Left hindlimb (tissue), 1 donor: ENCODE measurements around the gene VPREB3.

ENCODE experiments used
- DNase-seq: peaks from one replicate; pipeline ENCODE4 v3.0.0-alpha.2; 2018

VPREB3 gene

GRCh38 chr22:23782252-23782651, 28.0 kb upstream of the VPREB3 start:
- DNase-seq = no peak

DNA sequence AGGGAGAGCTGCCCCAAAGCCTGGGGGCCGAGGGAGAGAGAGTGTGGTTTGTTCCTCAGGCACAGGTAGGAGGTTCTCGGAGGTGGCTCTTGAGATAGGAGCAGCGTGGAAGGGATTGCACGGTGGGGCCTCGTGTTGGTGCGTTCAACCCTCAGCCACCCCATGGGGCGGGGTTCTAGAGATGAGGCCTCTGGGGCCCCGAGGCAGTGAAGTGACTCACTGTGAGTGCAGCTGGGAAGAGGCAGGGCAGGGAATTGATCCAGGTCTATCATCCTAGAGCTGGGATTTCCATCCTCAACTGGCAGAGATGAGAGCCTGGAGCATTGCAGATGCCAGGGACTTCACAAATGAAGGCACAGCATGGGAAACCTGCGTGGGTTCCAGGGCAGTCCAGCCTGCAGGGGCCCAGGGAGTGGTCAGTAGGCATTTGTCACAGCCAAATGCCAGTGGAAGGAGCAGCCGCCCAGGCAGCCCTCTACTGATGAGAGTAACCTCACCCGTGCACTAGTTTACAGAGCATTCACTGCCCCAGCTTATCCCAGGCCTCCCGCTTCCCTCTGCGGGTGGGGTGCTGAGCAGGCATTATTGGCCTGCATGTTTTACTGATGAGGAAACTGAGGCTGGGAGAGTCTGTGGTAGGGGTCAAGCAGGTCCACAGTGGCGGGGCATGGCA, 27.4 kb upstream of the VPREB3 start:
- DNase-seq = no peak

DNA sequence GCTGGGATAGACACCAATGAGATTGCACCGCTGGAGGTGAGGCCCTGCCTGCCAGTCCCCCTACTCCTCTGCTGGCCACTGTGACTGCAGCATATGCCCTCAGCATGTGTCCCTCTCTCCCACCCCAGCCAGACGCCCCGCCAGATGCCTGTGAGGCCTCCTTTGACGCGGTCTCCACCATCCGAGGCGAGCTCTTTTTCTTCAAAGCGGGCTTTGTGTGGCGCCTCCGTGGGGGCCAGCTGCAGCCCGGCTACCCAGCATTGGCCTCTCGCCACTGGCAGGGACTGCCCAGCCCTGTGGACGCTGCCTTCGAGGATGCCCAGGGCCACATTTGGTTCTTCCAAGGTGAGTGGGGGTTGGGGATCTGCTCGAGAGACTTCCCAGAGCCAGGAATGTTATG, 26.8 kb upstream of the VPREB3 start:
- DNase-seq = no peak

DNA sequence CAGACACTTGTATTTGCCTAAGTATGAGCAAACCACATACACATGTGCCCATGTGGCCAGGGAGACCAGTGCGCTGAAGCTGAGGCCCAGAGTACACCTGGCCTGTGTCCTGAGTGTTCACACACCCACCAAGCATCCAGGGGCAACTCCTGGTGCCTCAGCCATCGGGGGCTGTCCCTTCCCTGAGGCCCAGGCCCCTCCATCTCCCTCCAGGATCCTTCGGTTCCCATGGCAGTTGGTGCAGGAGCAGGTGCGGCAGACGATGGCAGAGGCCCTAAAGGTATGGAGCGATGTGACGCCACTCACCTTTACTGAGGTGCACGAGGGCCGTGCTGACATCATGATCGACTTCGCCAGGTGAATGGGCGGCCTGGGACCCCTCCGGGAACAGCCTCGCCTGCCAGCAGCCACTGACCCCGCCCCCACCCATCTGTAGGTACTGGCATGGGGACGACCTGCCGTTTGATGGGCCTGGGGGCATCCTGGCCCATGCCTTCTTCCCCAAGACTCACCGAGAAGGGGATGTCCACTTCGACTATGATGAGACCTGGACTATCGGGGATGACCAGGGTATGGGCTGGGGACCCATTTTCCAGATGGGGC, 26.0 kb upstream of the VPREB3 start:
- no peak for DNase-seq

- no peak for DNase-seq
Observed at GRCh38 chr22:23779731-23780130, 25.5 kb upstream of the VPREB3 start.

DNA sequence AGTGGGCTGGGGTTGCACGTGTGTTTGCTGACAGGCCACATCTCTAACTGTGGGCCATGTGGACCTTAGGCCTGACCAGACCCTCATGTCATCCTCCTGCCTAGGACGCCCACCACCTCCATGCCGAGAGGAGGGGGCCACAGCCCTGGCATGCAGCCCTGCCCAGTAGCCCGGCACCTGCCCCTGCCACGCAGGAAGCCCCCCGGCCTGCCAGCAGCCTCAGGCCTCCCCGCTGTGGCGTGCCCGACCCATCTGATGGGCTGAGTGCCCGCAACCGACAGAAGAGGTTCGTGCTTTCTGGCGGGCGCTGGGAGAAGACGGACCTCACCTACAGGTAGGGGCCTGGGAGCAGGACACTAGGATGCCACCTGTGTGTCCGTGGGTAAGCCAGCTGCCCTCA, 24.9 kb upstream of the VPREB3 start:
- no peak for DNase-seq

- DNase-seq = no peak
Observed at GRCh38 chr22:23778577-23778900, 24.3 kb upstream of the VPREB3 start.

DNA sequence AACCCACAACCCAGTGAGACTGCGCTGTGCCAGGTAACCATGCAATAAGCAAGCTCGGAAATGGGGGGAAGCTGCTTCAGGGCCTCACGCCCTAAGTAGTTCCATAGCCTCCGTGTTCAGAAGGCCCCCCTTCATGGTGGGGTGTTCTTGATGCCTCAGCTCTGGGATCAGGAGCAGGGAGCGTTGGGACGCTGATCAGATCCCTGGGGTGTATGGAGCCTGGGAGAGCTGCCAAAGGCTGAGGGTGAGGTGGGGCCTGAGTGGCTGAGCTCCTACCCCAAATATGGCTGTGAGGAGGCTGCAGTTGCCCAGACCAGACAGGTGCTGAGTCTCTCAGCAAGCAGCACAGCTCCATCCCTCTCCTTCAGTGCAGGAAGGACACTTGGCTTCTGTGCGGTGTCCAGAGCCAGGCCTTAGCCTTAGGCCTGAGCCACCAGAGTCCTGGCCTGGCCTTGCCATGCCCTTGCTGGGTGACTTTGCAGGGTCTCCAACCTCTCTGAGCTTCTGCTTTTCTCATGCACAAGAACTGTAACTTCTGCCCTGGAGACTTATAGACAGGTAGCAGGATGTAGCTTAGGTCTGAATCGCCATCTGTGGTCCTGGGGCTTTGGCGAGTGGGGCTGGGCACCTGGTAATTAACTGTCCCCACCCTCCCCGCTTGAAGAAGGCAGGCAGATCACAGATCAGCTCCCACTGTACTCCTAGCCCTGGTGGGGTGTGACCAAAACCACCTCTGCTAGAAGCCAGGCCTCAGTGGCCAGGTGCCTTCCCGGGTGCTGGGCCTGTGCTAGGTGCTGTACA, 23.8 kb upstream of the VPREB3 start:
- DNase-seq = no peak

GRCh38 chr22:23775779-23776375, 21.7 kb upstream of the VPREB3 start:
- DNase-seq = no peak

DNA sequence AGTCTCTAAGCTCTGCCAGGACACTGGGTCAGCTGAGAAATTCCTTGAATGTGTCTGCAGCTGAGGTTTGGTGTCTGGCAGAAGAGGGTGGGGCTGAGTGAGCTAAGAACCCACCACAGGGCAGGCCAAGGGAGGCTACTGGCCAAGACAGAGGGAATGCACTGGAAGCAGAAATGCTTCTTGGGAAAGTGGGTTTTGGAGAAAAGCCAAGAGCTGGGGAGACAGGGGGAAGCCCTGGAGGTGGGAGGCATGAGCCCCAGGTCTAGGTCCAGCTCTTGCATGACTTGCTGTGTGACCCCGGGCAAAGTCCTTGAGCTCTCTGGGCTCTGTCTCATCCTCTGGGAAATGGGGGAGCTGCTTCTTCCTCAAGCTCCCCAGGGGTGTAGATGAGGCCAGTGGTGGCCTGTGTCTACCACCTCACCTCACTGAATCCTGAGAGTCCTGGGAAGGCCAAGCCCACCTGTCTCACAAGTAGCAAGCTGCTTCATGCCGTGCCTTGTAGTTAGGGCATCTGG, 20.8 kb upstream of the VPREB3 start:
- peak; percentile 74 for DNase-seq

DNA sequence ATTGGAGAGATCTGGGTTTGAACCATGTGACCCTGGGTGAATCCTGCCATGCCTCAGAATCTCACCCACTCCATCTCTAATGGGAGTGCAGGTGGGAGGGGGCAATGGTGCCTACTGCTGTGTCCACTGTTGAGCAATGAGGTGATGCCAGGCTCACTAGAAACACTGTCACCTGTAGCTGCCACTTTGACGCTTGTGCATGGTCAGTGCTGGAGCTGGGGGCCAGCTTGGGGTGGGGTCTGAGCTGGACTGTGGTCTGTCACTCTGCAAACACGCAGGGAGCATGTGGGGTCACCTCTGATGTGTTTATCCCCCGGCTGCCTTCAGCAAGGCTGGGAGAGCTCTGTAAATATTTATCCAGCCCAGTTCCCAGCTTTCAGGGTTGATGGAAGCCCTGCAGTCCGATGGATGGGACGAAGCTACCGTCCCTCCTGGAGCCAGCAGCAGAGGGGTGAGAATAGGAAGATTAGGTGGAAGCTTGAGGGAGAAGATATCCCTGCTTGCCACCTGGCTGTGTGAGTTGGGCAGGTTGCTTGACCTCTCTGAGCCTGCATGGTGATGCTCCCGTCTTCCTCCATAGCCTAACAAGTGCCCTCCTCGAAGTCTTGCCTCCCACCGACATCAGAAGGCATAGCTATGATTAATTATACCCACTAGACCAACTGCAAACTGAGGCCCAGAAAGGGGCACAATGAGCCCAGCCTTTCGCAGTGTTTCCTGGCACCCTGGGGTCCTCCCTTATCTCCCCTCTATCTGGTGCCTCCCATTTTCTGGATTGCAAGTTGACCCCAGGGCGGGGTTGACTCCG, 20.1 kb upstream of the VPREB3 start:
- DNase-seq = no peak

GRCh38 chr22:23773483-23774113, 19.4 kb upstream of the VPREB3 start:
- DNase-seq = no peak

GRCh38 chr22:23772649-23773473, 18.6 kb upstream of the VPREB3 start, which contains the start of gene MMP11:
Gene MMP11, plus strand, starts transcription at chr22:23772849. Its CDS starts 22 bp downstream, at chr22:23772871.
- peak; percentile 80 for DNase-seq

GRCh38 chr22:23772315-23772648, 18.1 kb upstream of the VPREB3 start:
- DNase-seq = no peak

DNA sequence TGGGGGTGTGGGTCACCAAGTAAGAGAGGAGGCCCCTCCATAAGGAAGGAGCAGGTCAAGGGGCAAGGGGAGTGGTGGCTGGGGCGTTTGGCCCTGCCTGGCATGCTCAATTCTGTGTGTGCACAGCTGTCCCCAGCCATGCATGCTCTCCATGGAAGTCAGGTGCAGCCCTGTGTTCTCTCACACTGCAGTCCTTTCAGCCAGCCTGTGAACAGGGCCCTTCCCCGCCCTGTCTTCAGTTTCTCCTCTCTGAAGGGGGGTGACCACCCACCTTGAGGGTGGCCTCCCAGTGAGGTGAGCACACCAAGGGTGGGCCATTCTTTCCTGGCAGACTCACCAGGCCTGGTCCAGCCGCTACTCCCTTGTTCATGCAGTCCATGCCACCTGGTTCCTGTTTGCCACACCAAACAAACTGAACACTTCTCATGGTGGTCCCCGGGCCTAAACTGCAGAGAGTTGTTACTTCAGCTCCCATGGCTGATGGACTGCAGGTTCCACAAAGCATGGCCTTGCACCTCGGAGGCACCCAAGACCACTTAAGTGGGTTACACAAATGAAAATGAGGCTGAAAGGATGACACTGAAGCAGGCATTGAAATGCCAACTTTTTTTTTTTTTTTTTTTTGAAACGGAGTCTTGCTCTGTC, 15.2 kb upstream of the VPREB3 start:
- DNase-seq = no peak

DNA sequence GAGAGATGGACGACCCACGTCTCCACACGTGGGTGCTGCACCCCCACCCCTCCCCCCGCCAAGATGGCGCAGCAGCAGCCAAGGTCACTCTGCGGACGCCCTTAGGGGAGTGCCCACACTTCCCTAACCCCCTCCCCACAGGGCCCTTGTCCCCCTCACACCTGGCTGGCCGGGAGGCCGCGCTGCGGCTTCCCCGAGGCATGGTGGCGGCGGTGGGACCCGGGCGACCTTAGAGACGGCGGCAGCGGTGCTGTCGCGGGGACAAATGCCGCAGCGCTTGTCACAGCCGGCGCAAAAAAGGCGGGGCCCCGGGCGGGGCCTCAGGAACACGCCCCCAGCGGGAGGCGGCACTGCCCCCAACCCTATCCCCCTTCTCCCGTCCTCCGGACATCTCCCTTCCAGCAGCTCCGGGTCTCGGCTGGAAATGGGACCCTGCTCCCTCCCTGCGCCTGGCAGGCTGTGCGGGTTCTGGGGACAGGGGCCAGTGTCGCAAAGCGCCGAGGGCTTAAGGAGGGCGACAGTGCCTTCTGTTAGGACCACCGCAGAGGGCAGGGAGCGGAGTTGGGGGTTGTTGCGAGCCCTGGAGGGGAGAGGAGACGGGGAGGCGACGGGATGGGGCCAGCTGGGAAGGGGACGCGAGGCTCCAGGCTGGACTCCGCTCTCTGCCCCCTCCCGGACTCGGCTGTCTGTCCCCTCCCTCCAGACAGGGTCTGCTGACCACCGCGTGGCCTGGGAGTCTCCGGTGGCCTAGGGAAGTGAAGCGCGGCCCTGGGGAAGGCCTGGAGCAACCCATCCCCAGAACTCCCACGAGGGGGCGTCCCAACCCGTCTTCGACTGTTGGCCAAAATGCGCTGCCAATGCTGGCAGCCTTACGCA, 13.7 kb upstream of the VPREB3 start, which contains the start of gene CHCHD10:
Gene CHCHD10 (minus strand): TSS at position 300 of the 876 bp plus-strand sequence. CDS start 98 bp downstream, at position 202.
- DNase-seq = peak; percentile 86

DNA sequence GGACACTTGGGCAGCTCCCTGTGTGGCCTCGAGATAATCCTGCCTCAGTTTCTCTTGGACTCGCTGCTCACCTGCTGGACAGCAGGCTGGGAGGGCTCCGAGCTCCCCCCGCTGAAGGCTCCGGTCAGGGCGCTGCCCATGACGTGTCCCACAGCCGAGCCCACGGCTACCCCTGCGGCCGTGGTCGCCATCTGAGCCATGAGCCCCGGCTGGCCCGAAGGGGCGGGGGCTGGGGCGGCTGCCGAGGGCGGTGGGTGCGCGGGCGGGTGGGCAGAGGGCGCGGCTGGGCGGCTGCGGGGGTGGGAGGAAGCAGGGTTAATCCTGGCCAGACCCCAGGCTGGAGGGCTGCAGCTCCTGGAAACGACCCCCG, 13.1 kb upstream of the VPREB3 start:
- no peak for DNase-seq

DNA sequence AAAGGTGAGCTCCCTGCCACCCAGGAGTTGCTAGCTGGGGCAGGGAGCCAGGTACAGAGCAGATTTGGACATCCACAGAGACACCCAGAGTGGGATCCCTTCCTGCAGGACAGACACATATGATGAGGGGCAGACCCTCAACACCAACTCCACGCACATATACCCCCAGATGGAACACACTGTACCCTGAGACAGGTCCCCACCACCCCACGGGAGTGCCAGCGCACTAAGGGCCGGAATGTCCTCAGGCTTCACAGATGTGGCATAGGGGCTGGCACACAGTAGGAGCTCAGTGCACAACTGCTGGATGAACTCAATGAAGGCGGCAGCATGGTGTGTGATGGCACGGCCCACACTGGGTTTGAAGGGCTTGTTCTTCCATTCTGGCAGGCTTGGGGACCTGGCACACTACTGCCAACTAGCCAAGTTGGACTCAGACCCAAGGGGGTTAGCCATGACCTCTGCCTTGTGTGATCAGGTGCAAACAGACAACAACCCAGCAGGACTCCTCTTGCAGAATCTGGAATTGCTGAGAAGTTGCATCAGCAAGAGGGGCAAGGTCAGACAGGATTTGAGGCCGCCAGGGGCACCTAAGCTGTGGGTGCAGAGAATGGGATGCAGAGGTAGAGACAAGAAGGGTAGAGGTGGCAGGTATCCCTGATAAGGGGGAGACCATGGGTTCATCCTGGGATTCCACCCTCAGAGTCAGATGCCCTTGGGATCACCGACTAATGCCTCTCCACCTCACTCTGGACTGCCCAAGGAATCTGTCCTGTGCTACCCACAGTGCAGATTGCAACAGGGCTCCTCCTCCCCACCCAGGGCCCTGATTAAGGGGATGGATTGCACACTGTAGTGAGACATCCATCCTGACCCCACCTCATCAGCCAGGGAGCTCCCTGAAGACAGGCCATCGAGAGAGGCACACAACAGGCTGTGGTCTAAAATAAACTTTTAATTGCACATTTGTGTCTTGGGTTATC, 11.0 kb upstream of the VPREB3 start:
- DNase-seq = no peak
